C1 segment of cervical spinal cord (tissue), 14 donors: Measurements from ENCODE around the gene RIIAD1.
"Not testable (repeated sequence)": the region's sequence is repeated elsewhere in the genome, so short reads cannot be mapped to it uniquely, and the experiment has no call there.

Experiments
- DNase-seq, 14 donors: peaks; one replicate each; lab custom pipeline; 2025; lab: John Stamatoyannopoulos, UW

RIIAD1 gene

DNA sequence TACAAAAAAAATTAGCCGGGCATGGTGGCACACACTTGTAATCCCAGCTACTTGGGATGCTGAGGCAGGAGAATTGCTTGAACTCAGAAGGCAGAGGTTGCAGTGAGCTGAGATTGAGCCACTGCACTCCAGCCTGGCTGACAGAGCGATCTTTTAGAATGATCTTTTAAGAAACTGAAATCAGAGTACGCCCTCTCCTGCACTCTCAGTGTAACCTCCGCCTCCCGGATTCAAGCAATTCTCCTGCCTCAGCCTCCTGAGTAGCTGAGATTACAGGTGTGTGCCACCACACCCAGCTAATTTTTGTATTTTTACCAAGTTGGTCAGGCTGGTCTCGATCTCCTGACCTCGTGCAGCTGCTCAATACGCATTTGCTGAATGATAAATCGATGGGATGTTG lies 12.7 kb downstream of the RIIAD1 start:
- DNase-seq = not testable (repeated sequence)

DNA sequence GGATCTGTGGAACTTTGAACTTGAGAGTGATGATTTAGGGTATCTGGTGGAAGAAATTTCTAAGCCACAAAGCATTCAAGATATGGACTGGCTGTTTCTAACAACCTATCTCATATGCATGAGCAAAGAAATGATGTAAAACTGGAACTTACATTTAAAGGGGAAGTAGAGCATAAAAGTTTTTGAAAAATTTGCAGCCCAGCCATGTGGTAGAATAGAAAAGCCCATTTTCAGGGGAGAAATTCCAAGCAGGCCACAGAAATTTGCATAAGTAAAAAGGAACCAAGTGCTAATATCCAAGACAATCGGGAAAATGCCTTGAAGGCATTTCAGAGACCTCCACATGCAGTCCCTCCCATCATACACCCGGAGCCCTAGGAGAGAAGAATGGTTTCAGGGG lies 15.7 kb downstream of the RIIAD1 start:
- no peak for DNase-seq

DNA sequence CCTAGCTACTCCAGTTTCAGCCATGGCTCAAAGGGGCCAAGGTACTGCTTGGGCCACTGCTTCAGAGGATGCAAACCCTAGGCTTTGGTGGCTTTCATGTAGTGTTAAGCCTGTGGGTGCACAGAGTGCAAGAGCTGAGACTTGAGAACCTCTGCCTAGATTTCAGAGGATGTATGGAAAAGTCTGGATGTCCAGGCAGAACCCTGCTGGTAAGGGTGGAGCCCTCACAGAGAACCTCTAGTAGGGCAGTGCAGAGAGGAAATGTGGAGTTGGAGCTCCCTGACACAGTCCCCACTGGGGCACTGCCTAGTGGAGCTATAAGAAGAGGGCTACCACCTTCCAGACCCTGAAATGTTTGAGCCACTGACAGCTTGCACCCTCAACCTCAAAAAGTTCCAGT lies 16.2 kb downstream of the RIIAD1 start:
- no peak for DNase-seq

GRCh38 chr1:151739590-151740355 lies 18.5 kb downstream of the RIIAD1 start:
- no peak for DNase-seq

DNA sequence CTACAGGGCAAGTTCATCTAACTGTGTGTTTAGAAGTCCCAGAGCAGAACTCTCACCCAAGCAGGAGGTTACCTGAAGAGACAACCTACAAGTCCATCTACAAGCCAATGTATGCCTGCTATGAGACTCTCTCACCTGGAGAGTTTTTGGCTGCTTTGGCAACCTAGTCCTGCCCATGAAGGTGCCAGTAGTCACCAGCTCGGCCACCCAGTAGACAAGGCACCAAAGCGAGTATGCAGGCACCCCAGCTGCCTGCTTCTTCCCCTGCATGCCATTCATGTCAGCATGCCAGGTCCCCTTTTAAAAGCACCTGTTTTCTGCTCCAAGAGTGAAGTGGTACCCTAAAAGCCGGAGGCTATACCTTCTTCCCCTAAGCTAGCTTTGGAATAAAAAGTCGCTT lies 20.2 kb downstream of the RIIAD1 start:
- no peak for DNase-seq

GRCh38 chr1:151756291-151756690 lies 35.0 kb downstream of the RIIAD1 start:
- no peak for DNase-seq

DNA sequence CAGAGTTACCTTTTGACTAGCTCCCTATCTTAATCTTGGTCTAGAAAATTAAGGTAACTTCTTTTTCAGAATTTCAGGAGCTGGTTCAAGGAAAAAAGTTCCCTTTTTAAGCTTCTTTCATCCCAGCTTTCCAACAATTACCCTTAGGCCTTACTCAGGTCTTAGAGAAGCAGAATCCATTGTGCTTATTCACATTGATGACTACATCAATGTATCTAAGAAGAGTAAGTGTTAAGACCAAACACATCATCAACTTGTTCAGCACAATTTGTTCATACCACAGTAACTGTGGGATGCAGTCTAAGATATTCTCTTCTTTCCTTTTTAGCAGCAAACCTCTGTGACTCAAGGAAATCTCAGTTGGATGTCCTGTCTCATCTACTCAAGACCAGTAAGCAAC lies 37.9 kb downstream of the RIIAD1 start:
- no peak for DNase-seq

- no peak for DNase-seq
These were observed 39.5 kb downstream of the RIIAD1 start for GRCh38 chr1:151760597-151761385.

- peak; percentile 16 to 84 (median 66) for DNase-seq
These were observed 41.9 kb downstream of the RIIAD1 start, which contains the start of gene MRPL9 for GRCh38 chr1:151762941-151763921. Gene MRPL9, minus strand, starts transcription at chr1:151763496. Its CDS starts 17 bp downstream, at chr1:151763479.

DNA sequence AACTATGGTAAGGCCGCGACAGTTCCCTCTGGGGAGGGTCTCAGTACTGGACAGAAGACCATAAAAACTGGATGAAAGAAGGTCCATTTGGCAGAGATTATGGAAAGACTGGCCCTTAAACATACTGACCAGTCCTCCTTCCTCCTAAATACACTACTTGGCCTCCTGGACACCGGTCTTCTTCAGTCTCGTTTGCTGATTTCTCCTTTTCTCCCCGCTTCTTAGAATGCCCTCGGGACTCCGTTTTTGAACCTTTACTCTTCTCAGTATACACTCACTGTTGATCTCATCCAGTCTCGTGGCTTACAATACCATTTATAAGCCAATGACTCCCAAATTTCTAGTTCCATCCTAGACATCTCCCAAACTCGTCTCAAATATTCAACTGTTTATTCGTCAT lies 42.7 kb downstream of the RIIAD1 start:
- DNase-seq = peak in 1 of 14 donors; percentile 18

DNA sequence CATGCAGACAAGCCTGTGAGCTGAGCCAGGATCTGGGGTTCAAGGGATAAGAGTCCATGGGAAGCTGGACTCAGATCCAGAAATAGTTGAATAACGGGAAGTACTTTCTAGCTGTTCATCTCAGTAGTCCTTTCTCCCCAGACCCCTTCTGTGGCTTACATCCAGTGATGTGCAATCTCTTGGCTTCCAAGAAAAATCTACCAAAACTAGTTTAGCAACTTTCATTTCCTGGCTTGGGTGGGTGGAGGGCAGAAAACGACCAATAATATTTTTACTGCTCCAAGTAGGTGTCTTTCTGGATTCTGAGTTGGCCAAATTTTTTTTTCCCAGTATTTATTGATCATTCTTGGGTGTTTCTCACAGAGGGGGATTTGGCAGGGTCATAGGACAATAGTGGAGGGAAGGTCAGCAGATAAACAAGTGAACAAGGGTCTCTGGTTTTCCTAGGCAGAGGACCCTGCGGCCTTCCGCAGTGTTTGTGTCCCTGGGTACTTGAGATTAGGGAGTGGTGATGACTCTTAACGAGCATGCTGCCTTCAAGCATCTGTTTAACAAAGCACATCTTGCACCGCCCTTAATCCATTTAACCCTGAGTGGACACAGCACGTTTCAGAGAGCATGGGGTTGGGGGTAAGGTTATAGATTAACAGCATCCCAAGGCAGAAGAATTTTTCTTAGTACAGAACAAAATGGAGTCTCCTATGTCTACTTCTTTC lies 47.2 kb downstream of the RIIAD1 start:
- not testable (repeated sequence) for DNase-seq

DNA sequence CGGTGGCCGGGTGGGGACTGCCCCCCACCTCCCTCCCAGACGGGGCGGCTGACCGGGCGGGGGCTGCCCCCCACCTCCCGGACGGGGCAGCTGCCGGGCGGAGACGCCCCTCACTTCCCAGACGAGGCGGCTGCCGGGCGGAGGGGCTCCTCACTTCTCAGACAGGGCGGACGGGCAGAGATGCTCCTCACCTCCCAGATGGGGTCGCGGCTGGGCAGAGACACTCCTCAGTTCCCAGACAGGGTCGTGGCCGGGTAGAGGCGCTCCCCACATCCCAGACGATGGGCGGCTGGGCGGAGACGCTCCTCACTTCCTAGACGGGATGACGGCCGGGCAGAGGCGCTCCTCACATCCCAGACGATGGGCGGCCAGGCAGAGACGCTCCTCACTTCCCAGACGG lies 47.9 kb downstream of the RIIAD1 start:
- DNase-seq = not testable (repeated sequence)

- DNase-seq = no peak
These were observed 52.4 kb downstream of the RIIAD1 start for GRCh38 chr1:151773702-151774101.

DNA sequence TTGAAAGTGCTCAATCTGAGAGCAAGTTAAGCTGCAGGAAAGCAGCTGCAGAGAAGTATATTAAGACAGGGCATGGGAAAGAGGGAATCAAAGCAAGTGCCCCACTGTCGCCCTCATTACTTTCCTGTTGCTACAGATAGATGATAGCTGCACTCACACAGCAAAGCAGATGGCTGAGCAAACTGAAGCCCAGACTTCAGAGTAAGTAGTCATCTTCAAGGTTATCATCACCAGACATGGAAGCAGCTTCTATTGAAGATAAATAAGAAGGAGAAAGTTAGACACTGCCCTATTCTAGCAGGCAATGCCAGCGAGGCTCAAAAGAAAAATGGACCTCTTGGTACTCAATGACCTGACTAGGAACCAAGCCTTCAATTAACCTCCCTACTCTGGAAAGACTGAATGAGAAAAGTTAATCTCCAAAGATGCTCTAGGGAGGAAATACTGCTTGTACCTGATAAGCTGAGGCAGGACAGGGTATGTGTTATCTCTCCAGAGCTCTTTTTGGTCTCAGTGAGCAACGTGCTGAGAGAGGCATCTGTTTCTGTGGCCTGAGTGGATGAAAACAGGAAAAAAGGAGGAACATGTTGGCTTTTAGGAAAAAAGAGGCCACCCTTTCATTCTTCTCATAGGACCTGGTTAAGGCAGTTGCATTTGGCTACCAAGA lies 53.1 kb downstream of the RIIAD1 start:
- no peak for DNase-seq

DNA sequence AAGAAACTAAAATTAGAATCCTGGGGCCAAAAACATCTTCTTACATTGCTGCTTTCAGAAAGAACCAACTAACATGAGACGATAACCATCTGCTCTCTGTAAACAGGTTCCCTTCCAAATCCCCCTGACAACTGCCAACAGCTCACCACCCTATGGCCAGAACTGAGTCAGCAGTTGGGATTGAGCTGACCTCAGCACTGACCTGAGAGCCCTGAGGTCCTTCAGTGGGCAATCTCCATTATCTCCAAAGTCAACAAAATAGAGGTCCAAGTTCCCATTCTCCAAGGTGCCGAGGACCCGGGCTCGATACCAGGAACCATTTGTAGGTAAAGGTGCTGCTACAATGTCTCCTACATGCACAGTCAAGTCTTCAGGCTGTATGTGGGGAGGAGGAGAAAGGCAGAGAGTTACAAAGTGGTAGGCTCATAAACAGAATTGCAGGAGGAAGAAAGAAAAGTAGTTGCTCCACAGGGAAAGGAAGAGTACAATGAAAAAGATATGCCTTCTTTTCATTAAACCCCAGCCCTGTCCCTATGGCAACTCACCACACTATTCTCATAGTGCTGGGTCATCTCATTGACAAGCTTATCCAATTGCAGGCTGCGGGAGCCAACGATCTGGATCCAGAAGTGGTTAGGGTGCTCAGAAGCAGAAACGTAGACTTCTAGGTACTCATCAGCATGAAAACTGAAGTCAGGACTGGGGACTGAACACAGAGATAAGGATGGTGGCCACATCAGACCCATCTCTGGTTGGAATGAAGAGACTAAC lies 54.8 kb downstream of the RIIAD1 start:
- no peak for DNase-seq

DNA sequence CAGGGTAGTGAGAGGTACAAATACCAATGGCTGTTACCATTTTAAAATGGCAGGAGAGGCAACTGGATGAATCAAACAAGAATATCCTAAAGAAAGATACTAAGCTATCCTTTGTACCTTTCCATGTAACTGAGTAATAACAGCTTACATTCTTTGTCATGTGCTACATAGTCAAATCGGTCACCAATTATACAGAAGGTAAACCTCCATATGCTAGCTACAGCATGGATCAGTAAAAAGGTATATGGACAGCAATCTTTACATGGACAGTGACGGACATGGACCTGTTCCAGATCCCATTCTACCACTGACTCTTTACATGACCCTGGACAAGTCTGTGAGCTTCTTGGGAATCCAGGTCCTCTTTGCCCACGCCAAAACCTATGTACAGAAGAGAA lies 55.3 kb downstream of the RIIAD1 start:
- DNase-seq = no peak

DNA sequence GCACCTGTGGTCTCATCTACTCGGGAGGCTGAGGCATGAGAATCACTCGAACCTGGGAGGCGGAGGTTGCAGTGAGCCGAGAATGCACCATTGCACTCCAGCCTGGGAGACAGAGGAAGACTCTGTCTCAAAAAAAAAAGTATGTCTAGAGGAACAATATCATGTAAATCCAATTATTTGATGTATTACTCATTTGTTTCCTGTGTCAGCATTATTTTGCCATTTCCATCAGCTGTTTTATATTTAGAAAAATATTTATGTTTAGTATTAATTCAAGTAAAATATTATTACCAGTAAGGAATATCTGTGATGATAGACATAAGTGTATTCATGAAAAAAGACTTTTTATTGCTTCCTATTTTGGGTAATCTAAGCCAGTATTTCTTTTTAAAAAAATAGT lies 56.0 kb downstream of the RIIAD1 start:
- no peak for DNase-seq
